Adrenal gland (tissue), 5 donors: ENCODE data around the gene FBXL16.

Experiments
- POLR2A ChIP-seq, 2 donors: fragments of 450-650 bp; IDR thresholded peaks; one replicate each; pipeline ENCODE4 v1.6.1; 2017; ENCODE audit warnings: antibody characterized with exemption in 2 of 2, mild to moderate bottlenecking in 2 of 2, moderate library complexity in 1 of 2
- TF ChIP-seq, protein P1 (sequence below), 6 experiments: fragments of 450-650 bp in 4 of 6; fragments of 200-600 bp in 2 of 6; sonication (generic) in 1 of 6; IDR thresholded peaks; 1 replicate in 5 of 6; 2 replicates in 1 of 6; pipeline versions ENCODE4 v1.5.1 to v1.8.0; 2016 to 2021; ENCODE audit warnings: antibody characterized with exemption in 6 of 6, mild to moderate bottlenecking in 2 of 6, moderate library complexity in 1 of 6
- donor health status: DM: no; HTN: no; CAD: no.

DNA sequence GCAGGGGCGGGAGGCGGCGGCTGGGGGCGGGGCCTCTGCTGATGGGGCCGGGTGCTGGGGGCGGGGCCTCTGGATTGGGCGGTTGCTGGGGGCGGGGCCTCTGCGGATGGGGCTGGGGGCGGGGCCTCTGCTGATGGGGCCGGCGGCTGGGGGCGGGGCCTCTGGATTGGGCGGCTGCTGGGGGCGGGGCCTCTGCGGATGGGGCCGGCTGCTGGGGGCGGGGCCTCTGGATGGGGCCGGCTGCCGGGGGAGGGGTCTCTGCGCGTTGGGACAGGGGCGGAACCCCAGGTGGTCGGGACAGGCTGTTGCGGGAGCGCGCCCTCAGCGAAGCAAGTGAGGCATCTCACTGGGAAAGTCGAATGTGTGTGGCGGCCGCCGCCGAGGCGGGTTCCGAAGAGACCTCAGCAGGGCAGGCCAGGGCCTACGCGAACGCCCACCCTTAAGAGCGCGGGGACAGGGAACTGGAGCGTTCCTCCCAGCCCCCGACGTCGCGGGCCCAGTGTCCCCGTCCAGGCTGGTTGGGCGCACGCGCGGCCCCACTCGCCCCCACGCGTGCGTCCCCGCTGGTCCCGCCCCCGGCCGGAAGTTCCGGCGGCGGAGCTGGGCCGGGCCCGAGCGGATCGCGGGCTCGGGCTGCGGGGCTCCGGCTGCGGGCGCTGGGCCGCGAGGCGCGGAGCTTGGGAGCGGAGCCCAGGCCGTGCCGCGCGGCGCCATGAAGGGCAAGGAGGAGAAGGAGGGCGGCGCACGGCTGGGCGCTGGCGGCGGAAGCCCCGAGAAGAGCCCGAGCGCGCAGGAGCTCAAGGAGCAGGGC lies 25.6 kb downstream of the FBXL16 start, which contains the start of gene STUB1:
- TF ChIP-seq, protein P1, sequence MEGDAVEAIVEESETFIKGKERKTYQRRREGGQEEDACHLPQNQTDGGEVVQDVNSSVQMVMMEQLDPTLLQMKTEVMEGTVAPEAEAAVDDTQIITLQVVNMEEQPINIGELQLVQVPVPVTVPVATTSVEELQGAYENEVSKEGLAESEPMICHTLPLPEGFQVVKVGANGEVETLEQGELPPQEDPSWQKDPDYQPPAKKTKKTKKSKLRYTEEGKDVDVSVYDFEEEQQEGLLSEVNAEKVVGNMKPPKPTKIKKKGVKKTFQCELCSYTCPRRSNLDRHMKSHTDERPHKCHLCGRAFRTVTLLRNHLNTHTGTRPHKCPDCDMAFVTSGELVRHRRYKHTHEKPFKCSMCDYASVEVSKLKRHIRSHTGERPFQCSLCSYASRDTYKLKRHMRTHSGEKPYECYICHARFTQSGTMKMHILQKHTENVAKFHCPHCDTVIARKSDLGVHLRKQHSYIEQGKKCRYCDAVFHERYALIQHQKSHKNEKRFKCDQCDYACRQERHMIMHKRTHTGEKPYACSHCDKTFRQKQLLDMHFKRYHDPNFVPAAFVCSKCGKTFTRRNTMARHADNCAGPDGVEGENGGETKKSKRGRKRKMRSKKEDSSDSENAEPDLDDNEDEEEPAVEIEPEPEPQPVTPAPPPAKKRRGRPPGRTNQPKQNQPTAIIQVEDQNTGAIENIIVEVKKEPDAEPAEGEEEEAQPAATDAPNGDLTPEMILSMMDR (IDR thresholded peaks at IDR 0.05) = peak in 1 of 6 experiments; percentile 4
- TF ChIP-seq POLR2A (IDR thresholded peaks at IDR 0.05) = peak; percentile 49 to 78
